ENCODE results near the gene RASAL2.
"Not testable (repeated sequence)": the region's sequence is repeated elsewhere in the genome, so short reads cannot be mapped to it uniquely, and the experiment has no call there.

RASAL2 gene

DNA sequence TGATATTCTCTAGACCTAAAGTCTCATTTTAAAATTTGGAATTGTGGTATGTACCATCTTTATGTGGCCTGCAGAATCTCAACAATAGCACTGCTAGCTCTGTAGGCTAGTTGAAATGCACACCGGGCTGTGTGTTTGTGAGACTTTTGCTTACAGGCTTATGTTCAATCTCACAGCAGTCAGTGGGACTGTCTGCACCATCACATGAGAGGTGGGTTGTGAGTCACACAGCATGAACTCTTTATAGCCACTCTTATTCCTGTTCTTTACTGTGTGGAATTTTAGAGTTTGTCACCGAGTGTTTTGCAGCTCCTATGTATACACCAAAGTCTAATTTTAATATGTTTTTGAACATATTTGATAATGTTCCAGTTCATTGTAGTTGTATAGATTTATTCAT, 74.6 kb downstream of the RASAL2 start:
- no peak for DNase-seq

DNA sequence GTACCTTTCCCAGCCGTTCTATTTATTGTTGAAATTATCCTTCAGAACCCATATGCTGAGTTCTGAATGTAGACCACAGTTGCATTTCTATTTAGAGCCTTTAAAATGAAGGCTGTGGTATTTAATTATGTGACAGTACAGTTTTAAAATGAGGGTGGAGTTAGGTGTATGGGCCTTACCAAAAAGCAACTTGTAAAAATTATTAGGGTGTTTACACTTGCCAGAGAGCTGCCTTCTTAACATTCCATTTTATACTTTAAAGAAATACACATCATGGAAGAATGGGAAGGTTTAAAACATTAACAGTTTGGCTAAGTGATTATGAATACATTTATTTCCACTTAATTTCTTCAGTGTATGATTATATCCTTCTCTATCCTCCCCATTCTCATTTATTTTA, 75.7 kb downstream of the RASAL2 start:
- DNase-seq = no peak

DNA sequence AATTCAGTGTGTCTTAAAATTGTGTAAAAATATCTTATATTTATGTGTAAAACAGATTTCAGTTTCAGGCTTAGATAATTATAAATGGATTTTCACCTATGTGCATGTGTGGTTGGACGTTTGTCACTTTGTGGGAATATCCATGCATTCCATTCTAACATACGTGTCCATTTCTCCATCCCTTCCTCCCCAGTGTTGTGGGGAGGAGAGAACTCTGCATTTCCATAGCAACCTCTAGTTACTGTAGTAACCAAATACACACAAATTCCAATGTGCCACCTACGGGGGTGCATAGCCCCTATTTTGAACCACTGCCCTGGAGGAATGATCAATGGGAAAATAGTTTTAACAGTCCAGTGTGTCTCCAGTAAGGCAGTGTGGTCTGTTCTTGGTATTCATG, 79.0 kb downstream of the RASAL2 start:
- DNase-seq = no peak

DNA sequence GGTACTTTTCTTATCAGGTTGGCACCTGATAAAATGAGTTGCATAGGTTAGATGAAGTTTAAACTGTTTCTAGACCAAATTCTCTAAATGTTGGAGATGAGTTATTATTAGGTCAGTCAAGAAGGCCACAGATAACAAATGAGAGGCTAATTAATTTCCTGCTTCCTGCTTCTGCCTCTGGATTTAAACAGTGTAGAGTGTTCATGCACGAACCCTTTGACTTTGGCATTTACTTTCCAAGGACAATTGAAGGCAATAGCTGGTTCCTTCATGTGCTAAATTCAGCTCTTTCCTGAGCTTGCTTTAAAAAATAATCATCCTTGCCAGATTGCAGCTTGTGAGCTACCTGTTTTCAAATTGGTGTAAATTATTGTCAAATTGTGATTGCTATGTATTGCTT, 80.6 kb downstream of the RASAL2 start:
- no peak for DNase-seq

DNA sequence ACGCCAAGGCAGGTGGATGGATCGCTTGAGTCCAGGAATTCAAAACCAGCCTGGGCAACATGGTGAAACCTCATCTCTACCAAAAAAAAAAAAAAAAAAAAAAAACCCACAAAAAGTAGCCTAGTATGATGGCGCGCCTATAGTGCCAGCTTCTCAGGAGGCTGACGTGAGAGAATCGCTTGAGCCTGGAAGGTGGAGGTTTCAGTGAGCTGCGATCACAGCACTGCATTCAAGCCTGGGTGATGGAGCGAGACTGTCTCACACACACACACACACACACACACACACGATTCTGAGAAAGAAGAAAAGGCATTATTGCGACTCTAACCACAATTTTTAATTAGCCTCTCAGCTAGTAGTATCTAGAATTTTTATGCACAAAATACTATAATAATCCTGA, 86.5 kb downstream of the RASAL2 start:
- no peak for DNase-seq

DNA sequence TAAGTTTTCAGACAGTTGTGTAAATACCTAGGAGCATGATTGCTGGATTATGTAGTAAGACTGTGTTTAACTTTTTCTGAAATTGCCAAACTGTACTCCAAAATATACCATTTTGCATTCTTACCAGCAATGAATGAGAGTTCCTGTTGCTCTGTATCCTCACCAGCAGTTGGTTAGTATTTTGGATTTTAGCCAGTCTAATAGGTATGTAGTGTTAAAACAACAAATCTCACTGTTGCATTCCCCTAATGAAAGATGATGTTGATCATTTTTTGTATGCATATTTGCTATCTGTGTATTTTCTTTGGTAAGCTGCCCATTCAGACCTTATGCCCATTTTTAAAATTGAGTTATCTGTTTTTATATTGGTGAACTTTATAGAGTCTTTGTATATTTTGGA, 89.9 kb downstream of the RASAL2 start:
- DNase-seq = no peak

DNA sequence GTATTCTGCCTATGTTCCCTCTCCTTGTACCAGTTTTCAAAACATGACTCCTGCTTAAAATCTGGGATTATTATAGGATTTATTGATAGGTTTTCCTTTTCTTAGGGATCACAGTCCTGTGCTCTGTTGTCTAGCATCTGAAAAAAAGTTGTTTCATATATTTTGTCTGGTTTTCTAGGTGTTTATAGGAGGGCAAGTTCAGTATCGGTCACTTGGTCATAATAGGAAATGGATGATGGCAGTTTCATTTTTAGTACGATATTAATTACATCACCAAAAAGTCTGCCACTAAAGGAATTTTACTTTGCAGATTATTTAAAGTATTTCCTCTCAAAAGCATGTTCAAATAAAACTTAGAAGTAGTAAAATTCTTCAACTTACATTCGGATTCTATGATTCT, 94.4 kb downstream of the RASAL2 start:
- DNase-seq = no peak

DNA sequence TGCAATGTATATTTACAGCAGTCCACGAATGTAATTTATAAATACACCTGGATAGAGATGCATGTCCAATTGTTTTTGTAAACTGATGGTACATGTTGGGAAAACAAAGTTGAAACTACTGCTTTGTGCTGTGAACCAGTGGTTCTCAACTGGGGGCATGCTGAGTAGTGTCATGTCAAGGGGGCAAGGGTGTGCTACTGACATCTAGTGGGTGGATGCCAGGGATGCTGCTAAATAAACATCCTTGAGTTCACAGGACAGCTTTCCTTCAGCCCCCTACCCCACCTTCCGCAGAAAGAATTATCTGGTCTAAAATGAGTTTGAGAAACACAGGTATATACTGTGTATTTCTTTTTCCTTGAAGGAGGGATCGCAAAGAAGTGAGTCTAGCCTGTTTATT, 95.9 kb downstream of the RASAL2 start:
- DNase-seq = peak; percentile 6

DNA sequence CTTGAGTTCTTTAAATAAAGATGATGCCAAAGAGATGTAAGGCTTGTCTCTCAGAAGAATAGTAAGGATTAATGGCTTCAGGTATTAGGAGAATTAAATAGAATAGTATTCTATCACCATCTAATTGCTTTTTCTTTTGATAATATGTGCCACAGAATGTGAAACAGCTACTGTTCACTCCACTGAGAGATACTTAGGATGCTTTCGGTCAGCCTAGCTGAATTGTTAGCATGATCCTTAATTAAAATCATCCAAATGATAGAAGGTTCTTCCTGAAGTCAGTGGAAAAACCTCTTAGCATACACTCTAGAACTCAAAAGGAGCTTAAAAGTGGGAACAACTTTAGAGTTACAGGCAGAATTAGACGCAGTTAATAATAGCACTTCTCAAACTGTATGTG, 97.0 kb downstream of the RASAL2 start:
- DNase-seq = no peak

DNA sequence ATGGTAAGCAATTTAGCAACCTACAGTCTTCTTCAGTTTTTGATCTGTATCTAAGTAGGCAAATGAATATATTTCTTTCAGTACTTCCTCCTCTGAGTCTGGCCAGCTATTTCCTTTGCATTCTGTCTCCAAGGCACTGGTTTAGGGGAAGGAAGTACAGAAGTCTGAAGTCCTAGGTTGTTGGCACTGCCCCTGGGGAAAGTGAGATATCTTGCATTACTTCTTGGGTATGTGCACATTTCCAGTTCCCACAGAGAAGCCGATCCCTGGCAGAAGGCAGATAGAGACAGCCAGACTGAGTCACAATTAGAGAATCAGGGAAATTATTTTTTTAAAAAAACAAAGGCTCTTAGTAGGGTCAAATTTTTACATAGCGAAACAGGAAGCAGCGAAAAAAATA, 98.8 kb downstream of the RASAL2 start:
- no peak for DNase-seq

DNA sequence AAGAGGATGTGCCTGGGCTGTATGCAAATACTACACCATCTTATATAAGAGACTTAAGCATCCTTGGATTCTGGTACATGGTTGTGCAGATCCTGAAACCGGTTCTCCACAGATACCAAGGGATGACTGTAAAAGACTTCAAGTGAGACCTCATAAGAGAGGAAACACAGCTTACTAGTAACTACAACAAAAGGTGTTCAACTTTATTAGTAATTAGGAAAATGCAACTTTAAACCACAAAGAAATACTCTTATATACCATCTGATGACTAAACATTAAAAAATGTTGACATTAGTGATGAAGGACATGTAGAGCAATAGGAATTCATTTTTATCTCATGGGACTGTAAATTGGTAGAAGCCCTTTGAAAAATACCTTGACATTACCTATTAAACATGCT, 102.7 kb downstream of the RASAL2 start:
- no peak for DNase-seq

DNA sequence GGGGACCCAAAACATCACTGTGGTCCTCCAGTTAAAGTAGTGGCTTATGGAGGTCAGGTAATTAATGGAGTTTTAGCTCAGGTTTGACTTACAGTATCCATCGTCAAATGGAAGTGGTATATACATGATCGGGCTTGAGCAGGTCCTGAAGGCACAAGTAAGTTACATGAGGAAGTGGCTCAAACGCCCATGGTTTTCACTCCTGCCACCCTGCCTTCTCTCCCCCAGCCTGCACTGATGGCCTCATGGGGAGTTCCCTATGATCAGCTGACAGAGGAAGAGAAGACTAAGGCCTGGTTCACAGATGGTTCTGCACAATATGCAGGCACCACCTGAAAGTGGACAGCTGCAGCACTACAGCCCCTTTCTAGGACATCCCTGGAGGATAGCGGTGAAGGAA, 108.2 kb downstream of the RASAL2 start:
- not testable (repeated sequence) for DNase-seq

DNA sequence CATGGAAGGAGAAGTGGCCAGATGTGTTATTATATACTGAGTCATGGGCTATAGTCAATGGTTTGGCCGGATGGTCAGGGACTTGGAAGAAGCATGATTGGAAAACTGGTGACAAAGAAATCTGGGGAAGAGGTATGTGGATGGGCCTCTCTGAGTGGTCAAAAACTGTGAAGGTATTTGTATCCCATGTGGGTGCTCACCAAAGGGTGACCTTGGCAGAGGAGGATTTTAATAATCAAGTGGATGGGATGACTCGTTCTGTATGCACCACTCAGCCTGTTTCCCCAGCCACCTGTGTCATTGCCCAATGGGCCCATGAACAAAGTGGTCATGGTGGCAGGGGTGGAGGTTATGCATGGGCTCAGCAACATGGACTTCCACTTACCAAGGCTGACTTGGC, 108.6 kb downstream of the RASAL2 start:
- not testable (repeated sequence) for DNase-seq

DNA sequence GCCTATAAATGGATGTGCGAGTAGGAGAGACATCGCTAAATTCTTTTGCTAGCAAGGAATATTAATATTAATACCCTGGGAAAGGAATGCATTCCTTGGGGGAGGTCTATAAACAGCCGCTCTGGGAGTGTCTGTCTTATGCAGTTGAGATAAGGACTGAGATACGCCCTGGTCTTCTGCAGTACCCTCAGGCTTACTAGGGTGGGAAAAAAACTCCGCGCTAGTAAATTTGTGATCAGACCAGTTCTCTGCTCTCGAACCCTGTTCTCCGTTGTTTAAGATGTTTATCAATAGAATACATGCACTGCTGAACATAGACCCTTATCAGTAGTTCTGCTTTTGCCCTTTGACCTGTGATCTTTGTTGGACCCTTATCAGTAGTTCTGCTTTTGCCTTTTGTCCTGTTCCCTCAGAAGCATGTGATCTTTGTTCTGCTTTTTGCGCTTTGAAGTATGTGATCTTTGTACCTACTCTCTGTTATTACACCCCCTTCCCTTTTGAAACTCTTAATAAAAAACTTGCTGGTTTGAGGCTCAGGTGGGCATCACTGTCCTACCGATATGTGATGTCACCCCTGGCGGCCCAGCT, 114.5 kb downstream of the RASAL2 start:
- DNase-seq = not testable (repeated sequence)

DNA sequence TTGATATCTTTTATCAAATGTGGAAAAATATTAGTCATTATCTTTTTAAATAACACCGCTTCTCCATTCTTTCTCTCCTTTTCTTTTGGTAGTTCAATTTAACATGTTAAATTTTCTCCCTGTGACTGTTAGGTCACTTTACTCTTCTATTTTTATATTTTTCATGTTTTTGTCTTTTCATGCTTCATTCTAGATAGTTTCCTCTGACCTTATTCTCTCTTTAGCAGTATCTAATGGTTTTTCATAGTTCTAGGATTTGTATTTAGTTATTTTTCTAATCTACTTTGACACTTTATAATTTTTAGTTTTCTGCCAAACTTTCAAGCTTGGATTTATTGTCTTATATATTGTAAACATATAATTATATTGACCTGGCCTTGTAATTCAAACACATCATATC, 116.0 kb downstream of the RASAL2 start:
- no peak for DNase-seq

DNA sequence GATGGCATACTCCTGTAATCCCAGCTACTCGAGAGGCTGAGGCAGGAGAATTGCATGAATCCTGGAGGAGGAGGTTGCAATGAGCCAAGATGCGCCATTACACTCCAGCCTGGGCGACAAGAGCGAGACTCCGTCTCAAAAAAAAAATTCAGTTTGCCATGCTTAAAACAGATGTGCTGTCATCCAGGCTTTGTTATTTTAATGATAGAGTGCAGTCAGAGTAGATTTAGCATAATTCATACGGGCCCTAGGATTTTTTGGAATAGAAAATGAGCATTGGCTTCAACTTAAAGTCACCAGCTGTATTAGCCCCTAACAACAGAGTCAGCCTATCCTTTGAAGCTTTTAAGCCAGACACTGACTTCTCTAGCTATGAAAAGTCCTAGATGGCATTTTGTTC, 124.6 kb downstream of the RASAL2 start:
- DNase-seq = no peak

DNA sequence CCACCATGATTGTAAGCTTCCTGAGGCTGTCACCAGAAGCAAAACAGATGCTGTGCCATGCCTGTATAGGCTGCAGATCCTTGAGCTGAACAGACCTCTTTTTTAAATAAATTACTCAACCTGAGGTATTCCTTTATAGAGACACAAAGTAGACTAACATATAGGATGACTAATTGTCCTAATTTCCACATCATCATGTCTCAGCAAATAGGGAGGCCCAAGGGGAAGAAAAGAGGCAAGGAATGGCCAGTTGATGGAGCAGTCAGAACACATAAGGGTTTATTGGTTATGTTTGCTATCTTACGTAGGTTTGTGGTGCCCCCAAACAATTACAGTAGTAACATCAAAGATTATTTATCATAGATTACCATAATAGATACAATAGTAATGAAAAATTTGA, 126.2 kb downstream of the RASAL2 start:
- DNase-seq = no peak

DNA sequence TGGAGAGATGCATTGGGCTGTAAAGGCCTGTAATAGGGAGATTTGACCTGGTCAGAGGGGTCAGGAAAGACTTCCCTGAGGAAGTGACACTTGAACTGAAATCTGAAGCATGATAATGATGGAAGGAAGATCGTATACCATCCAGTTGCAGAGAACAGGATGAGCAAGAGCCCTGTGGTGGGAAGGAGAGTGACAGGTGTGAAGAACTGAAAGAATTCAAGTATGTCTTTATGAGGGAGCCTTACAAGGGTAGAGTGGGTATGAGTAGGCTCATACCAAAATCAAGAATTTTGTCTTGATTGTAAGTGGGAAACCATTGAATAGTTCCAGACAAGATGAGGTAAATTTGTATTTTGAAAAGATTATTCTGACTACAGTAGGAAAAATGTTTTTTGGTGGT, 129.4 kb downstream of the RASAL2 start:
- no peak for DNase-seq

DNA sequence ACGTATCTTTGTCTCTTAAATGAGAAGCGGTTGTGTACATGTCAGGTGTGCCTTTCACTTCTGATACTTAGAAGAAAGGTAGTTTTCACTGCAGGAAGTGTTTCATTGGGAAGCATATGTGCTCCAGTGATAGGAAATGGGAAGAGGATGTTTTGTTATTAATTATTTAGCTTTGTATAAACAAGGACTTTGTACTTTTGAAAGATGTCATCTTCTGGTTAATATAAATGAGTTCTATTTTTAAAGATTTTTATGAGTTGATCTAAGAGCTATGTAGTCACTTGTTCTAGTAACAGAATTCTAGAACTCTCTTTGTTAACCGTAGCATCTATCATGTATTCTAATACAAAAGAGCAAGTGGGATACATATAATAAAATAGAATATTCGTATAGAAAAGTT, 130.5 kb downstream of the RASAL2 start:
- no peak for DNase-seq

DNA sequence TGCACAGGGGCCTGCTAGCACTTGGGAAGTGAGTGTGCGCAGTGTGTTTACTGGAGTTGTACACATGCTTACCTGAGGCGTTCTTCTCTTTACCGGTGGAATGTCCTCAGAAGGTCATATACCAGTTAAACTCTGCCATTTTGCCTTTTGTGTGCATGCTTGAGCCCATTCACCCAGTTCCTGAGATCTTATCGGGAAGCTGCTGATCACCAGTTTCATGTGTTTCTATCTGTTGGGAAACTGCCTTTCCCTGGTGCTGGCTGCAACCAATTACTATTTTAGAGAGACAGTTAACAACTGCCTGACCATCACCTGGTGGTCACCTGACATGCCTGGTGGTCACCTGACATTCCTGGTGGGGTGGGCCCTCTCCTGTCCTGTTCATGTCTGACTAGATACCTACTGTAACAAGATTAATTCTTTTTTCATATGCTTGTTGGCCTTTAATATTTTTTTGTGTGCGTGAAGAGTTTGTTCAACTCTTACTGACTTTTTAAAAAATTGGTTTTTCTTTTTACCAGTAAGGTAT, 137.0 kb downstream of the RASAL2 start:
- no peak for DNase-seq

DNA sequence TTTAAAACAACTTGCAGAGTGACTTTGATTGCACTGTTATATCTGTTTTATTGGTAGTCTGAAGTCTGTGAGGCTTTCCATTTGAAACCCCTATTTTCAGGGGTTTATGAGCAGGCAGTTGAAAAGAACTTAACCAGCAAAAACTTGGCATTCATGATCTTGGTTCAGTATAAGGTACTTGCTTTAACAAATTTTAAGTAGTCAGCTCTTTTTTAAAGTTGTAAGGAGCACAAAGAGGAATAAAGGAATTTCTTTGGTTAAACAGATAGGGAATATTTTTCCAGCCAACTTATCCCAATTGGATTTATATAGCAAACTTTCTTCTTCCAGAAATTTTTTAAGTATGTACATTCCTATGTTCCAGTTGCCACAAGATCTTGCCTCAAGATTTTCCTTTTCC, 138.2 kb downstream of the RASAL2 start:
- no peak for DNase-seq

DNA sequence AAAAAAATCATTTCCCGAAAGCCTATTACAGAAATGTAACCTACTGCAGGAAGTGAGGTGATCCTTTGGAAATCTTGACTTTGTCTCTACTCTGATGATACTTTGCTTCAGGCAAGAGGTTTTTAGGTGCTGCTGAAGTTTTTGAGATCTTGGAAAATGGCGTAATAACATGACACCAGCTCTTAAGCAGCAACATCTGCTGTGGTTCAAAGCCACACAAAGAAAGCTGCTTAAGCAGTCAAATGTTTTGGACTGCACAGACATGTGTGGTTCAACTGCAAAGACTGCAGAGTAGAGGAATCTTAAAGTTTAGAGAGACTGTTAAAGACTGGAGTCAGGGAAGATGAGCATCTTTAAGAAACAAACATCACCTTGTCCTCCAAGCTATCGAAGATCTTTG, 139.0 kb downstream of the RASAL2 start:
- DNase-seq = no peak

DNA sequence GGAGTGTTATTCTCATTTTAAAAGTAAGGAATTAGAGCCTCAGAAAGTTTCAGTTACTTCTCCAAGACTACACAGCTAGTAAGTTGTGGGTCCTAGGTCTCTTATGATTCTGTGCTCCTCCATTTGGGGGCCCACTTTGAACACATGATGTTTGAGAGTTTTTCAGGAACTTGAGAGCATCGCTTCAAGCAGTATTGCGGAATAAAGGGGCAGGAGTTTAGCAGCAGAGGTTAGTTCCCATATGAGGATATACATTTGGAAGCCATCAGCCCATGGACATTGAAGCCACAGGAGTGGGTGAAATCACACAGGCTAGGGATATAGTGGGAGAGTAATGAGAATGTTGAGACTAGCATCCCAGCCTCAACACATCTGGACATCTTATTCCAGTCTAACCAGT, 143.2 kb downstream of the RASAL2 start:
- no peak for DNase-seq

DNA sequence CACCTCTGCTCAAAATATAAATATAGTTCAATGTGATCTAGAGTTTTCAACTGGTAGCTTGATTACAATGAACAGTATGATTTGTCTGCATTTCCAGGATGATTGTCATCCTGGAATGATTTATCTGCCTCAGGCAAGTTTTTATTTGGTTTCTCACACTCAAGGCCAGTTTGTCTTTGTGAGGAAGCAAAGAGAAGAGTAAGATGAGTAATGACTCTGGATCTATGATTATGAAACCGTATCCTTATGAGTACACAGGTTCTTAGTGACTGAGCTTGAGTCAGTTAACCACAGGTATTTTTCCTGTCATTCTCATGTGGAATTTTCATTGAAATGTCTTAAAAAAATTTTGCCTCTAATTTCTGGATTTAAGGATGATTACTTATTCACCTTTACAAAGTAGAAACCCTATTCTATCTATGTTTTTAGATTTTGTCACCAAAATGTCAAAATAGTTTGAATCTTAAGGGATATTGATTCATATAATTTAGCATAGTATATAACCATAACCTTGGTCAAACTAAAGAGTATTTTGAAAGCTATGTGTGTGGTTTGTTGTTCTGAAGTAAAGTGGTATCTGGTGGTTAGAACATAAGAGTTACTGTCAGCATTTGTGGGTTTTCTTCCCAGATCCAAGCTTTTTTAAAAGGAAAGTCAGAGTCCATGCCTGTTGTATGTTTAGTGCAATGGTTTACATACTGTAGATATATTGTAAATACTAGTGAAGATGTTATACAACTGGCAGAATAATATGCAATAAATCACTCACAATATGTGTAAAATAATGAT, 145.0 kb downstream of the RASAL2 start:
- no peak for DNase-seq

DNA sequence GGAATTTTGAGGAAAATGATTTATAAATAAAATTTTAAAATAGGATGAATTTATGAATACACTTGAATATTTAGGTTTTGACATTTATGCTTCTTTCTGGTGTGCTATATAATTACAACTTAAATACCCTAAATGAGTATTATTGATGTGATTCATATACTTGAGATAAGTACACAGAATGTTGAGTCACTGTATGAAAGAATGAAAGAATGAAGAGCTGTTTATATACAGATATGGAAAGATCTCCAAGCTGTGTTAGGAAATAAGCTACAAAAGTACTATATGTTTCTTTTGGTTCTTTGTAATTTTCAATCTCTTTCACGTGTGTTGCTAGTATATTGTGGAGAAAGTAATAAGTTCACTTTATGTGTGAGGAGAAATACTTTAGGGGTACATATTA, 147.2 kb downstream of the RASAL2 start:
- no peak for DNase-seq
